GM18498 (cell line): Measurements from ENCODE around the gene MEGF11.
"Not testable (repeated sequence)": the region's sequence is repeated elsewhere in the genome, so short reads cannot be mapped to it uniquely, and the experiment has no call there.

Experiments used
- ATAC-seq: cut with Tn5 transposase; IDR thresholded peaks from one replicate; pipeline ENCODE4 v1.9.1; 2021; ENCODE audit warnings: mild to moderate bottlenecking, moderate library complexity; ENCODE audit not compliant: unreplicated experiment

The MEGF11 gene

GRCh38 chr15:65982627-65983322 is 270.8 kb downstream of the MEGF11 start:
- no peak for ATAC-seq

- ATAC-seq: peak; percentile 78
These were observed 271.5 kb downstream of the MEGF11 start for GRCh38 chr15:65981837-65982626.

GRCh38 chr15:65980824-65981456 is 272.6 kb downstream of the MEGF11 start:
- no peak for ATAC-seq

- ATAC-seq: no peak
These were observed 273.7 kb downstream of the MEGF11 start for GRCh38 chr15:65979837-65980236.

GRCh38 chr15:65979316-65979715 is 274.2 kb downstream of the MEGF11 start:
- ATAC-seq: no peak

DNA sequence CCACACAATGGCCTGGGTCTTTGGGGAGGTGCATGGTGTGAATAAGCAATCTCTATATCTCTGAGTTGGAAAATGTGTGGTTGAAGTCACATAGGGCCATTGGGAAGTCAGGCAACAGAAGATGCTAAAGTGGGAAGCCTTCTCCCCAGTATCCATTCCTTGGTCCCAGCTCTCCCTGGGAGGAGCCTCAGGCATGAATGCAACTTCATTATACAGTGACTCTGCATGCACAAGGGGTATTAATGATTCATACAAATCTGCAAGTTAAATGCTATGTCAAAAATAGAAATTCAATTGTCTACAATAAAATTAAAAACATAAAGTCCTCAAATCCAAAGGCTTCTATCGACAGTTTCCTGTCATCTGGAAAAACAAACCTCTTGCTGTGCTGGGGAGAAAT is 275.4 kb downstream of the MEGF11 start:
- ATAC-seq: no peak

GRCh38 chr15:65976196-65976595 is 277.4 kb downstream of the MEGF11 start:
- ATAC-seq: not testable (repeated sequence)

DNA sequence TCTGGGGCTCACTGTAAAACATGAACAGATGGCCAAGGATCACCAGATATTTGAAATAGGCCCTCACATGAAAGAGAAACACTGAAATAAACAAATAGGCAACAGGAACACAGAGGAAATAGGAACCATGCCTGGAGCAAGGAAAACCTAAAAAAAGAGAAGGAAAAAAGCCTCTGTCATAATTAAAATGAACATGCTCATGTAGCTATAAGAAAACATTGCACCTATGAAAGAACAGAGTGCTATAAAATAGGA is 281.9 kb downstream of the MEGF11 start:
- ATAC-seq: no peak

DNA sequence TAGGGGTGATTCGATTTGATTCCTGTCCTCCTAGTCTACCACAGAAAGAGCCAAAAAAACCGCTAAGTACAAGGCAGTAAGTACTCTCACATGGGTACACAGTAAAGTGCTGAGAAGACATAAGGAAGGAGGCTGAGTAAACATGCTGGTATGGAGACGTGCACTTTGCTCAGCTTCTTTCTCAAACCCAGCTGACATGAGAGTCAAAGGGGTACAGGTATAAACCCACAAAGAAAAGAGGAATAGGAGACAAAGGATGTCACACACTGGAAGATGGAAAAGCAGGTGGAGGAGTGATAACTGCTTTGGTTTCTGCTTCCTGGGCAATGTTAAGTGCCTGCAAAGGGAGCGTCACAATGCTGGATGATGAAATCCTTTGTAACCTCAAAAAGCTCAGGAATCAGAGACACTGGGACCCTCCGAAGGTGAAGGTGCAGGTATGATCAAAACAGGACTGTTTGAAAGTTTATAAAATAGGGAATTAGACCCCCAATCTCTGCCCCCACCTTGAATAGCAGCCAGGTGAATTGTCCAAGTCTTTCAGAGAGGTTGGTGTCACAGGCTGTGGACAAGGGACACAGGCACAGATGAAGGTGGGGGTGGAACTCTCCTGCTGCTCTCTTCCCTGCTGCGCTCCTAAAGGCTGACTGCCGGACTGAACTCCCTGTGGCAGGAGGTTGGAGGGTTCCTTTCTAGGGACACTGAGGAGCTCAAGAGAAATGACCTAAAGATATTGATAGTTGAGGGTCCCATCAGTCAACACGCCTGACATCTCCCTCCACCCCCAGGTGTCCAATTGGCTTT is 282.4 kb downstream of the MEGF11 start:
- ATAC-seq: no peak

DNA sequence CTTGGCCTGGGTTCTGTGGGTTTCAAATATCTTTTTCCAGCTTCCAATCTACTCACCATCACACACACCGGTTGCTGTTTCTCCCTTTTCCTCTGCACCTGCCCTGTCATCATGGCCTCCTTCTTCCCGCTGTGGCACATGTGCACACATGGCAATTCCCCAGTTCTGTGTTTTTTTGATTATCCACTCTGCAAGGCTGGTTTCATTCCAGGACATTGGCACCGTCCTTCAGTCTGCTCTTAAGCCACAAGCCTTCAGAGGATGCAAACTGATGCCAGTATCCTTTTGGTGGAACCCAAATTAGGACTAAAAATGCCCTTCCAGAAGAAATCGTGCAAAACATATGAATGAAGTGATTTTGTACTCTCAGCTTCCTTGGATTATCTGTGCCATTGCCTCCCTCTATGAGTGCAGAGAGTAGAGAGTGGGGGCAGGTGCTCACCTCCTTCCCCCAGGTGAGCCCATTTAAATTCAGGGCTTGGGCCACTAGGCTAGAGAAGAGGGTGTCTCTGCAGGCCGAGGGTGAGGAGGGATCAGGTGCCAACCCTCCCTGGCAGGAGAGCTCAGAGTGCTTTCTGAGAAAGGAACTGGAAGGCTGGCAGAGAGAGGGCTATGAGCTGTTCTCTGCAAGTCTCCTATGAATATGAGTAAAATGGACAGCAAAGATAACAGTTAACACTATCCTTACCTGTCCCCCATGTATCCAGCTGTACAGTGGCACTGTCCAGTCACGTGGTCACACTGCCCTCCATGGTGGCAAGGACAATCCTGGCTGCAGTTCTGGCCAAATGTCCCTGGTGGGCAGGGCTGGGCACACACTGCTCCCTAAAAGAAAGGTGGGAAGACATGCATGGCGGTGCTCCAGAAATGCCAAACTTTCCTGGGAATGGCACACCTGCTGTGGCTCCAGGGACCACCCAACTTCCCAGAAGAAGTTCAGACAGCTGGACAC is 283.4 kb downstream of the MEGF11 start:
- no peak for ATAC-seq

DNA sequence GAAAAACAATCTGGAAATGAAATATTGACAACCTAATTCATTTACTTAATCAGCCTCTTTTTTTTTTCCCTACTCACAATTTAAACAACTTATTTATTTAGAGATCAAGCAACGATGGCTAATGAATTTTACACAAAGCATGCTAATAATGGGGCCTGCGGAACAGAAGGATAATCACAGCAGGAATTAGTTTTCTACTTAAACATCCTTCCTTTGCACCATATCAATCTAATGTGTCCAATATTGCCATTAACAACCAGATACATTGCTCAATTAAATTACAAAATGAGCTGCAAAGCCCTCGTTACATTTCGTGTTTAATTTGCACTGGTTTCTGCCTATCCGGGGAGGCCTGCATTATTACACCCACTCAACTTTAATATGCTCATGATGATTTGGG is 285.0 kb downstream of the MEGF11 start:
- ATAC-seq: no peak

DNA sequence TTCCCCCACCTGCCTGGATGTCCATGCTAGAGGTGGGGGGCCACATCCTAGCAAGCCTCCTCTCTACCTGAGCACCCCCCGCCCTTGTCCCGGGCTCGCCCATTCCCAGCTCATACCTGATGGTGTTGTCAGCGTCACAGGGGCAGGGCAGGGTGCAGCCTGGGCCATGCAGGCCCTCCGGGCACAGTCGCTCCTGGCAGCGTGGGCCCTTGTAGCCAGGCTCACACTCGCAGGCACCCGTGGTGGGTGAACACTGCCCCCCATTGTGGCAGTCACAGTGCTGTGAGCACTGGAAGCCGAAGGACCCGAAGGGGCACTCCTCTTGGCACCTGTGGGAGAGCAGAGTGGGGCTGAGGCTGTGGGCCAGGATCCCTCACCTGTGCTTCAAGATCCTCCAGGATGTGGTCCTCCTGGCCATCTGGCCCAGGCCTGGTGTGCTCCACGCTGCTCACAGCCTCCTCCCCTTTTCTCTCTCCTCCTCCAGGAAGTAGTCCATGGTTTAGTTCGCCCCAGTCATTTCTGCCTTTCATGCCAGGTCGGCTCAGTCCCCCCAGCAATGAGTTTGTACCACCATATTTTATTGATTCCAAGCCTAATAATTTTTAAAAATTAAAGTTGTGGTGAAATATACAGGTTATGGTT is 288.6 kb downstream of the MEGF11 start:
- no peak for ATAC-seq

GRCh38 chr15:65963911-65964482 is 289.6 kb downstream of the MEGF11 start:
- no peak for ATAC-seq

DNA sequence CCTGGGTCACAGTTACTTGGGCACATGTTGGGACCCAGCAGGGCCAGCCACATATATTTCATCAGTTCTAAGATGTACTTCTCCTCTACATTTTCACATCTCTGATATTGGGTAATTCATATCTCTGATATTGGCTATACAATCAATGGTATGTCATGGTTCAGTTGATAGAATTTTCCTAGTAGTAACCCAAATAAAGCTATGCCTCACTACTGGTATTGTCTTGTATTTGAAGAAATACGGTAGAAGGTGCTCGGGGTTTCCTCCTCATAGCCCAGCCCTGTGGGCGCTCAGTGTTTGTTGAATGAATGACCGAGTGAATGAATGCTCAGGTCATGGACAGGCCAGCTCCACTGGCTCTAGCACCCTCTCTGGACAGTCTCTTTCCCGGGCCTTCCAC is 290.2 kb downstream of the MEGF11 start:
- no peak for ATAC-seq

DNA sequence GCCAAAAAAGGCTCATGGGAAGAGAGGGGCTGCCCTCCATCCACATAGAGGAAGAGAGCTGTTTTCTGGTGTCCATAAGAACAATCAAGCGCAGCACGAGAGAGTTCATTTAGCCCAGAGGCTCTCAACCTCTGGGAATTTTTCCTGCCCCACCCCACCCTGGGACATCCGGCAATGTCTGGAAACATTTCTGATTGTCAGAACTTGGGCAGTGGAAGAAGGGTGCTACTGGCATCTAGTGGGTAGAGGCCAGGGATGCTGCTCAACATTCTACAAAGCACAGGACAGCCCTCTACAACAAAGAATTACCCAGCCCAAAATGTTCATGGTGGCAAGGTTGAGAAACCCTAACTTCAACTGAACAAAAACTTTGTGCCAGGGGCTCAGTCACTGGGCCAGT is 291.4 kb downstream of the MEGF11 start:
- ATAC-seq: no peak

DNA sequence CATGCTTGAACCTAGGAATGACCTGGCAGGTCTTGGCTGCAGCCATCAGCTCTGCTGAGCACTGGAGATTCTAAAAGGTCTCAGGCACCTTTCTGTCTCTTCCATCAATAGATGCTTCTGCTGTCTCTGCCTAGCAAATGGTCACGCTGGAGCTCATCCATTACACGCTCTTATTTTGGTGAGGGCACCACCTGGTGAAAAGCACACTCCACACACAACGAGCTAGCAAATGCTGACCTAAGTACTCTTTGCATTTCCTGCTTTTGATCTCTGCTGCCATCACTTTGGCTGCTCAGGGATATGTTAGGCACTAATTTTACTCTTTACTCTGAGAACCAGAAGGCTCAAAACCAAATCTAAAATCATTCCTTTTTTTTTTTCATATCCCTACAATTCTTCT is 293.0 kb downstream of the MEGF11 start:
- ATAC-seq: no peak

DNA sequence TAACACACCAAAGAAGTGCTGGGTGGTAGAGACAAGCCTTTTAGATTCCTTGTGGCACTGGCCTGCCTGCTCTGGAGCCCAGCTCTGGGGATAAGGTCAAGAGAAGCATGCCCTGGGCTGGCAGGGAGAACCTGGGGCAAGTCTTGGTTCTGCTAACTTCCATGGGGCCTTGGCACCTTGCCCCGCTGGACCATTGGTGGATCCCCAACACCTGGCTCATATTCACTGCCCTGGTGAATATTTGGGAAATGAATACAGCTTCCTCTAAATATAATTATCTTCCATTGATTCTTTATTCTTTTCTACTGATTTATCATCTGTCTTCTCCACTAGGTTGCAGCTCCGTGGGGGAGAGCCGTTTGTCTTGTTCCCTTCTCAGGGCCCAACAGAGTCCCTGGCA is 294.7 kb downstream of the MEGF11 start:
- ATAC-seq: no peak

- ATAC-seq: no peak
These were observed 296.1 kb downstream of the MEGF11 start for GRCh38 chr15:65957451-65957850.

DNA sequence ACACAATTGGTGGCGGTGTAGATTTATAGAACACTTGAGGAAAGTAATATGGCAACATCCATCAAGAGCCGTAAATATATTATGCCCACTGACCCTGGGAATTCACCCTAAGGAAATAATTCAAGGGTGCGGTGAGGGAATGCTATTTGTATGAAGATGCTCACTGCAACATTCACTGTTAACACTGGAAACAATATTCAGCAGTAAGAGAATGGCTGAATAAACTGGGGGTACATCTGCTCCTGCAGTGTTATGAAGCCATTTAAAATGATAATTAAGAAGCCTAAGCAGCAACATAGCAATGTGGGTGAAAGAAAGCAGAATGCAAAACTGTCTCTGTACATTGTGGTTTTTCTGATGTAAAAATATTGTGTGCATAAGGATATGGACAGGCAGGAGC is 296.7 kb downstream of the MEGF11 start:
- no peak for ATAC-seq

DNA sequence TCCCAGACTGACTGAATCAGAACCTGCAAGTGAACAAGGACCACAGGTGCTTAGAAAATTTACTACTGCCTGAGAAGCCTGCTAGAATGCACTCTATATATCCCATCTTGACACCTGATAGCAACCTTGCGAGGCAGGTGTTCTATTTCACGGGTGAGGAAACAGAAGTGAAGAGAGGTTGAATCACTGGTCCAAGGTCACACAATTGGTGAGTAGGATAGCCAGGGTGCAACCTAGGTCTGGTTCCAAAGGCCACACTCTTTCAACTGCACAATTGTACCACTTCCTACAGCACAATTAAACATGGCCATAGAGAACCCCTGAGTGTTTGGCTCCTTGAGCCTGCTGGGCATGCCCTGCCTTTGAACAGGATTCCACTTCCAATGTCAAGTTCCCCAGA is 297.2 kb downstream of the MEGF11 start:
- no peak for ATAC-seq
